GM18505 (cell line): ENCODE measurements around the gene RNF123.

ENCODE experiments used
- ATAC-seq: cut with Tn5 transposase; IDR thresholded peaks from one replicate; pipeline ENCODE4 v1.9.1; 2021; ENCODE audit not compliant: unreplicated experiment
- POLR2A ChIP-seq: IDR thresholded peaks from 4 replicates; pipeline ENCODE4 v1.6.1; 2011; ENCODE audit warnings: borderline replicate concordance; ENCODE audit not compliant: insufficient read depth, insufficient read length; ENCODE audit errors: extremely low read depth

RNF123 gene

DNA sequence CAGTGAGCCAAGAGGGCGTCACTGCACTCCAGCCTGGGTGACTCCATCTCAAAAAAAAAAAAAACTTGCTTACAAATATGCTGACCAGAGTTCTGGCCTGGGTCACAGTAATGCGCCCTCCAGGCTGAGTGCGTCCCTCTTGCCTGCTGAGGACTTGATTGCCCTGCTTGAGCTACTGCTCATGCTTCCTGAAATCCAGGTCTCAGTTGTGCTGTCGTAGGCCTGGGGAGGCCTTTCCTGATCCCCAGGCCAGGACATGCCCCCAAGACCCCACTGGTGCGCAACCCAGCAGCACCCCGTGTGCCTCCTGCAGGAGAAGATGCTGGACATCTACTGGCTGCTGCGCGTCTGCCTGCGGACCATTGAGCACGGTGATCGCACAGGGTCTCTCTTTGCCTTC, 22.8 kb downstream of the RNF123 start:
- no peak for ATAC-seq
- TF ChIP-seq POLR2A, result no peak

DNA sequence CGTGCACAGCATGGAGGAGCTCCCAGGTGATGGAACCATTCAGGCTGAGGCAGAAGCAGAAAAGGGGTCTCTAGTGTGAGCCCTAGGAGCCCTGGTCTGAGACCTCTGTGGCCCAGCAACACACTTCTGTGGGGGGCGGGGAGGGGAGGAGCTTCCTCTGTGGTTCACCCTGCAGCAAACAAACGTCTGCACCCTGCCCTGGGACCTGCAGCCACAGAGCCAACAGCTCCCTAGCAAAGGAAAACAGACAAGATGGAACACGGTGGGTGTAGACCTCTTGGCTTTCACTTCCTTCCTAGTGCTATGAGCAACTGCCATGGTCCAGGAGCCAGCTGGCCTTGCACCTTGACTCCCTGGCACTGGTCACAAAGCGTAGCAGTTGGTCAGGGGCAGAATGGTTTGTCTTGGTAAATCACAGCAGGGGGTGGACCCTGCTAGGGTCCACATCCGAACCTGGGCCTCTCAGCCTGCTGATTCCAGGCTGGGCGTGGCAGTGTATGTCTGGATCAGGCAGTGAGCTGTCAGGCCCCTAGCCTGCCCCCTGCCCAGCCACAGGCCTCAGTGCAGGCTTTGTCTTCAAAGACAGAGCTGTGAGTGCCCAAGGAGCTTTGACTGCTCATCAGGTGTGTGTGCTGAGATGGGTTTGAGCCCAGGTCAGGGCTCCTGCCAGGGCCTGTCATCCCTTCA, 23.4 kb downstream of the RNF123 start:
- ATAC-seq, result no peak
- no peak for TF ChIP-seq POLR2A

DNA sequence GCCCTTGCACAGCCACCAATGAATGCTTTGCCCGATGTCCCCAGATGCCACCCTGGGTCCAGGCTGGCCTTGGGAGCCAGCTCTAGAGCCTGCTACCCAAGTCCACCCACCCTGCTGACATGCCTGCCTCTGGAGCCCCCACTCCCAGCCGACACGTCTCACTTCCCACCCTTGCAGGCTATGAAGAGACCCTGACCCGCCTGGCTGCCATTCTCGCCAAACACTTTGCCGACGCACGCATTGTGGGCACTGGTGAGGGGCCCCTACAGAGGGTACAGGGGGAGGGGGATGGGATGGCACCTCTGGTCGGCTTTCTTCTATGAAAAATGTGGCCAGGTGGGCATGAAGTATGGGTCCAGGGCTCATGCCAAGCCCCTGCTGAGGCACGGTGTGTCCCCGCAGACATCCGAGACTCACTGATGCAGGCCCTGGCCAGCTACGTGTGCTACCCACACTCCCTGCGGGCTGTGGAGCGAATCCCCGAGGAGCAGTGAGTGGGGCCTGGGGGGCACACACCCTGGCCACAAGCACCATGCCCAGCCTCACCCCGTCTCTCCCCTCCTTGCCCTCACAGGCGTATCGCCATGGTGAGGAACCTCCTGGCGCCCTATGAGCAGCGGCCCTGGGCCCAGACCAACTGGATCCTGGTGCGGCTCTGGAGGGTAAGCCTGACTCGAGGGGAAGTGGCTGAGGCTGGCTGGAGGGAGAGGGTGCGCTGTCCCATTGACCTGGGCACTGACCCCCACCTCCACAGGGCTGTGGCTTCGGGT, 24.2 kb downstream of the RNF123 start:
- no peak for TF ChIP-seq POLR2A
- ATAC-seq, result no peak

DNA sequence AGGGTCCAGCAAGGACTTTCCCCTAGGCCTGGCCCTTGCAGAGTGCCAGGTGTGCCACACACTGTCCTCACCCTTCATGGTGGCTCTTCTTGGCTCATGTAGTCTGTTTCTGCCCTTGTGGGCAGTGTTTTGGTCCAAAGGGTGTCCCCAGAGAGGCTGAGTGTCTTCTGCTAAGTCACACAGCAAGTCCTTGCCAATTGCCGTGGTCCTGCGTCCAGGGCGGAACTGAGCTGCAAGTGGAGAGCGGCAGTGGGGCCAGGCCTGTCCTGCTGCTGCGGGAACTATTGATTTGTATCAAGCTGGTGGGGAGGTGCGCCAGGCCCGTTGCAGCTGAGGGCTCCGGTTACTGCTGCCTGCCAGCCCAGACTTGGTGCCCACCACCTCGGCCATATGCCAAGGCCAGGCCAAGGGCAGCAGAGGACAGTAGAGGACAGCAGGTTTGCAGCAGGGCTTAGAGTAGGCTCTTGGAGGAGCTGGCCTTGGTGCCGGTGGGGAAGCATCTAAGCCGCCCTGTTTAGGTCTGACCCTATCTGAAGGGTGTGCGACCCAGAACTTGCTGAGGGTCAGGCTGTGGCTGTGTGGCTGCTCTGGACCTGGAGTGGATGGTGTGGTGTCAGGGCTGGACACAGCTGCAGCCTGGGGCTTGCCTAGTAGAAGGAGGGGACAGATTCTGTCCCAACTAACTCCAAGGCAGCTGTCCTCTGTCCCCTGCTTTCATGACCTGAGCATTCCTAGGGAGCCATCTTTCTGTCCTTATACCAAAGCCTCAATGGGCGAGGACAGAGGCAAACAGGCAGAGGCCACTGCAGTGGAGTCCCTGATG, 25.6 kb downstream of the RNF123 start:
- TF ChIP-seq POLR2A, result no peak
- ATAC-seq, result no peak

DNA sequence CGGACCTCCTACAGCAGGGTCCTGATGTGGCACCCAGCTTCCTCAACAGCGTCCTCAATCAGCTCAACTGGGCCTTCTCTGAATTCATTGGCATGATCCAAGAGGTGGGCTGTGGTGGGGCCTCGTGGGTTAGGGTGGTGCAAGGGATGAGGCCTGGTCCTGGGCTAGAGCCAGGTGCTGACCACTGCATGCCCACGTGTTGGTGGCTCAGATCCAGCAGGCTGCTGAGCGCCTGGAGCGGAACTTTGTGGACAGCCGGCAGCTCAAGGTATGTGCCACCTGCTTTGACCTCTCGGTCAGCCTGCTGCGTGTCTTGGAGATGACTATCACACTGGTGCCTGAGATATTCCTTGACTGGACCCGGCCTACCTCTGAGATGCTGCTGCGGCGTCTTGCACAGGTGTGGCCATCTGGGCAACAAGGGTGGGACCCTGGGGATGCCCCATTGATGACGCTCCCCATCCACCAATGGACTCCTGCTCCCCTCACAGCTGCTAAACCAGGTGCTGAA, 26.3 kb downstream of the RNF123 start:
- TF ChIP-seq POLR2A, result peak; percentile 16
- ATAC-seq, result no peak

DNA sequence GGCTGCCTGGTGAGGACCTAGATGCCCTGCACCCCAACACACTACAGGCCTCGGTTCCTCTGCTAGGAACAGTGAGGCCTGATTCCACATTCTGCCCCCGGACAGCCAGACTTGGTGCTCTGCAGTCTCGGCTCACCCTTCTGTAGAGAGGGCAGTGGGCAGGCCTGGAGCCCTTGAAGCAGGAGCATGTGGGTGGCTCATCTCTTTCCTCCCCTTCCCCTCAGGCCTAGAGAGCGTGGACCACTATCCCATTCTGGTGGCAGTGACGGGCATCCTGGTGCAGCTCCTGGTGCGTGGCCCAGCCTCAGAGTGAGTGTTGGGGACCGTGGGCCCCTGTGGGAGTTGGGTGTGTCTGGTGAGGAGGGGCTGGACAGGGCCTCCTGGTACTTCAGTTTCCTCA, 26.8 kb downstream of the RNF123 start:
- ATAC-seq, result no peak
- TF ChIP-seq POLR2A, result no peak

DNA sequence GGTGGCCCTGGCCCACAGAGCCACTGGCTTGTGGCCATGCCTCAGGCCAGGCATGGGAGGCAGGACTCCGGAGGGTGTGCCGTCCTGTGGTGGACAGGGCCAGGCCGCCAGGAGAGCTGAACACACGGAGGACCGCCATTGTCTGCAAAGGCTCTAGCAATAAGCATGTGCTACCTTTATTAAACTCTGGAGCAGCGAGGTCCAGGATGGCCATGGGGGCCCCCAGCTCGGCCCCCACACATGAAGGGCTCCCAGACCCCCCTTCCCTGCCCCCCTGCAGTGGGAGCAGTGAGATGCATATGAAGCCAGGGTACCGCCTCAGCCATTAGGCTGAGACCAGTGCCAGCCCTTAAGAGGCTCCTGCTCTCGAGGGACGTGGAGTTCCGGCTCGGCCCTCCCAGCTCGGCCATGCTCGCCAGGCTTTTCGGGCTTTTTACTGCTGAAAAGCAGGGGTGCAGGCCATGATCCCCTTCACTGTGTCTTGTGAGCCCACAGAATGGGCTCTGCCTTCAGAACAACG, 27.4 kb downstream of the RNF123 start:
- TF ChIP-seq POLR2A, result no peak
- ATAC-seq, result no peak

DNA sequence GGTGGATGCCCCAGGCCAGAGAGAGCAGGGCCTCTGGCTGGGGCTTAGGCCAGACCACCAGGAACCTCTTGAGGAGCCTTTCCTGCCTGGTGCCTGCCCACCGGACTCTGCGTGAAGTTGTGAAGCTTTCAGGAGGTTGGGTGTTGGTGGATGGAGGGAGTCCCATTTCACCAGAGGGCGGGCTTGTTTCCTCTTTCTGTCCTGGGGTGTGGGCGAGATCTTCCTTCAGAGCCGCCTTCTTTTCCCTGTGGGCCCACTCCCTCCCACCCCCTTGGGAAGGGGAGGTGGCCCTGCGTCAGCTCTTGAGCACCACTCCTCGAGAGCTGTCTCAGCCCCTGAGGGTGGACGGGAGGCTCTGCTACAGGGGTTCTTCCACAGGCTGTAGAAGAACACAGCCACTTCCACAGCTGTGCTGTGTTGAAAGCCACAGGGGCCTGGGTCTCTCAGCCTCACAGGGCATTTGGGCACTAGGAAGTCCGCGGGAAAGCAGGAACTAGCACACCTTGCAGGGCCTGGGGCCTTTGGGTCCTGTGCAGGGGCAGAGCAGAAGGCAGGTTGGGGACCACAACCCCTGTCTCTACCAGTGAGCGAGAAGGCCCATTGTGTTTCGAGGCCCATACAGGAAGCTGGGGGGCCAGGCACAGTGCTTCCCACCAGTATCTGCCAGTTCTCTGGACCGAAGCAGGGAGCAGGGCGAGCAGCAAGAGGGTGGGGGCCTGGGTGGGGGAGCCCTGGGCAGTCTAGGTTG, 28.0 kb downstream of the RNF123 start:
- TF ChIP-seq POLR2A, result no peak
- ATAC-seq, result no peak

DNA sequence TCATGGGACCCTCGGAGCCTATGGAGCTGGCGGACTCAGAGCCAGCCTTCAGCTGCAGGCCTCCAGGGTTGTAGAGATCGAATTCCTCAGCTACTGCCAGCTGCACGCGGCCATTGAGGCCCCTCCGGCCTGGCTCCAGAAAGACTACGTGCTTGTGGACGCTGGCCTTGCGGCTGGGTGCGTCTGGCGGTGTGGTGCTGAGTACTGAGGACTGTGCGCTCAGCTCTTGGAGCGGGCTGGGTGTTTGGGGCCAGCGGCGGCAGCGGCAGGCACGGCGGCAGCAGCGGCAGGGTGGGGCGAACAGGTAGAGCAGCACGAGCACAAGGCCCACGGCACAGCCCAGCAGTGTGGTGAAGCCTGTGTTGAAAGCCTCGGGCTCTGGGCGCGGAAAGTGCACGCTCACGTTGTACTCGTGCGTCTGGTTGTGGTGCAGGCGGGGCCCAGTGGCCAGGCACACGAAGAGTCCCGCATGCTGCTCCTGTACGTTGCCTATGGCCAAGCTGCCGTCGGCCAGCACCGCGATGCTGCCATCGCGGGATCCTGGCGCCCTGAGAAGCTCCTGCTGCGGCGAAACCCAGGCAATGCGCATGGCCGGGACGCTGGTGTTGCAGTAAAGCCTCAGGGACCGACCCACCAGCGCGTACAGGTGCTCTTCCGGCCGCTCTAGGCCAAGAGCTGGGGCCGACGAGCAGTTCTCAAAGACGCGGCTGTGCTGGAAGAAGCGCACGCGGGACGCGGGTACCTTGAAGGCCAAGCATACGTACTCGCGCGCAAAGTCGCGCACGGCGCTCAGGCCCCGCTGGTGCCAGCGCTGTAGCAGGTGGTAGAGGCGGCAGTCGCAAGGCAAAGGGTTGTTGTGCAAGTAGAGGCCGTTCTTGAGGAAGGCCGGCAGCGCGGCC, 28.9 kb downstream of the RNF123 start:
- ATAC-seq, result no peak
- TF ChIP-seq POLR2A, result no peak

DNA sequence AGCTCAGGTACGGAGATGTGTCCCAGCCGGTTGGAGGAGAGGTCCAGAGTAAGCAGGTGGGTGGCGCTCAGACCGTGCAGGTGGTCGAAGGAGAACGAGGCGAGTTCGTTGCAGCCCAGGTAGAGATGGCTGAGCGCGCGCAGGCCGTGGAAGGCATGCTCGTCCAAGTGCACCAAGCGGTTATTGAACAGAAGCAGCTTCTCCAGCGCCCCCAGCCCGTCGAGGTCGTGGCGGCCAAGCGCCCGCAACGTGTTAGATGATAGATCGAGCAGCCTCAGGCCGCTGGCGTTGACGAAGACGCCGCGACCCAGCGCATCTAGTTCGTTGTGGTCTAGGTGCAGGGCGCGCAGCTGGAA, 29.5 kb downstream of the RNF123 start:
- TF ChIP-seq POLR2A, result no peak
- ATAC-seq, result no peak

DNA sequence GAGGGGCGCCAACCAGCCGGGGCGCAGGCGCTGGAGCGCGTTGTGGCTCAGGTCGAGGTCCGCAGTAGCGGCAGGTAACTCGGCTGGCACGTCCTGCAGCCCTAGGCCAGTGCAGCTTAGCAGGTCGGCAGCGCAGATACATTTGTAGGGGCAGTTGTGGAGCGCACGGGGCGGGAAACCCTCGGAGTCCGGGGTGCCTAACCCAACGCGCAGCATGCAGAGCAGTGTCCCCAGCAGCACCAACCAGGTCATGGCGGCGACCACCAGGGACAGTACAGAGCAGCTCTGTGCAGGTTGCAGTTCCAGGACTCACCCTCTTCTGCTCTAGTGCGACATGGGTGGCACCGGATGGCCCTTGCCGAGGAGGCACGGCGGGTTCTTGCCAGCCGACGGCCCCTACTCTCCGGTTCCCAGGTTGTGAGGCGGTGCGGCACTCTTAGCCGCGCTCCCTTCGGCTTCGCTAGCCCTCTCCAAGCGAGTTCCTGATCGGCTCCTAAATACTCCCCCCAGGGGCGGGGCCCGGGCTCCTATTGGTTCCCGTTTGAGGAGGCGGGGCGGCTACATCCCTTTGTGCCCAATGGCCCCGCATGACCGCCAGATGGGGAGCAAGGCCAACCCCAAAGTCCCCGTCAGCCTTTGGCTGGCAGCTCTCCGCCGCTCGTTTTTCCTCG, 30.0 kb downstream of the RNF123 start, which contains the start of gene AMIGO3:
AMIGO3 (minus strand) TSS at position 471 of the 671 bp plus-strand sequence; CDS start at position 252, 219 bp downstream.
- TF ChIP-seq POLR2A, result peak; percentile 85
- ATAC-seq, result peak; percentile 36
